ENCODE data around the gene INHA.

DNA sequence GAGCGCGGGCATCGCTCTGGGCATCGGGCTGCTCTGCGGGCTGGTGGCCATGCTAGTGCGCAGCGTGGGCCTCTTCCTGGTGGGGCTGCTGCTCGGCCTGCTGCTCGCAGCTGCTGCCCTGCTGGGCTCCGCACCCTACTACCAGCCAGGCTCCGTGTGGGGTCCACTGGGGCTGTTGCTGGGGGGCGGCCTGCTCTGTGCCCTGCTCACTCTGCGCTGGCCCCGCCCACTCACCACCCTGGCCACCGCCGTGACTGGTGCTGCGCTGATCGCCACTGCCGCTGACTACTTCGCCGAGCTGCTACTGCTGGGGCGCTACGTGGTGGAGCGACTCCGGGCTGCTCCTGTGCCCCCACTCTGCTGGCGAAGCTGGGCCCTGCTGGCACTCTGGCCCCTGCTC lies 24.5 kb upstream of the INHA start:
- TF ChIP-seq, protein P1, sequence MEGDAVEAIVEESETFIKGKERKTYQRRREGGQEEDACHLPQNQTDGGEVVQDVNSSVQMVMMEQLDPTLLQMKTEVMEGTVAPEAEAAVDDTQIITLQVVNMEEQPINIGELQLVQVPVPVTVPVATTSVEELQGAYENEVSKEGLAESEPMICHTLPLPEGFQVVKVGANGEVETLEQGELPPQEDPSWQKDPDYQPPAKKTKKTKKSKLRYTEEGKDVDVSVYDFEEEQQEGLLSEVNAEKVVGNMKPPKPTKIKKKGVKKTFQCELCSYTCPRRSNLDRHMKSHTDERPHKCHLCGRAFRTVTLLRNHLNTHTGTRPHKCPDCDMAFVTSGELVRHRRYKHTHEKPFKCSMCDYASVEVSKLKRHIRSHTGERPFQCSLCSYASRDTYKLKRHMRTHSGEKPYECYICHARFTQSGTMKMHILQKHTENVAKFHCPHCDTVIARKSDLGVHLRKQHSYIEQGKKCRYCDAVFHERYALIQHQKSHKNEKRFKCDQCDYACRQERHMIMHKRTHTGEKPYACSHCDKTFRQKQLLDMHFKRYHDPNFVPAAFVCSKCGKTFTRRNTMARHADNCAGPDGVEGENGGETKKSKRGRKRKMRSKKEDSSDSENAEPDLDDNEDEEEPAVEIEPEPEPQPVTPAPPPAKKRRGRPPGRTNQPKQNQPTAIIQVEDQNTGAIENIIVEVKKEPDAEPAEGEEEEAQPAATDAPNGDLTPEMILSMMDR (IDR thresholded peaks at IDR 0.05) = no peak
- no peak for TF ChIP-seq POLR2A (IDR thresholded peaks at IDR 0.05)

Data from Peyer's patch (tissue), 4 donors.